ENCODE results near the gene MAST2. TPM values are rescaled to one million over a fixed set of nuclear protein-coding genes. Genes with fewer than 3 reads are reported as not detected.

MAST2 gene
- total and polyA plus RNA-seq, 9 of the 15 experiments (the other 6 are each of a cell fraction or from before 2014, with no cell fraction given) = 0.73 to 32.0 (median 17.8) TPM

DNA sequence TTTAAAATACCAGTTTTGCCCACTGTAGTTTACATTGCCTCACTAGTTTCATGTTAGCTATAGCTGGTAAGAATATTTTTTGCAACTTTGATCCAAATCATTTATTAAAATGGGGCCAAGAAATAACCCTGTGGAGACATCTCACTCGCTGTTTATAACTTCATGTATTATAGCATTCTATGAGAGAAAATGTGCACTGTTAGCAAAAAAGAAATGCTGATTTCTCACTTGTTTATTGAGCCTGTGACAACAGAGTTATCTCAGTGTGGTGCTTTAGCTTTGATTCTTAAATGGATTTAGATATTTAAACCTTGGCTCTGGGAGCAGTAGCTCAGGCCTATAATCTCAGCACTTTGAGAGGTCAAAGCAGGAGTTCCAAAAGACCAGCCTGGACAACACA lies 201.1 kb downstream of the MAST2 start:
- 100% methylated on average over 1 of the region's 1 CpG for WGBS (ENCODE audit: insufficient coverage, low coverage, missing lambda C conversion rate)
- peaks cover 0 to 1% of the 10 kb centered on the region in 2 experiments; a peak in 2 of 5 replicates for H3K4me1 ChIP-seq (replicated peaks in 1 of 2; ENCODE audit: control insufficient read depth in 2 of 2, insufficient read depth in 2 of 2, low read length in 2 of 2)
- no peak overlapping the region for H2AFZ ChIP-seq (ENCODE audit: low read depth, low read length)
- H3K9ac ChIP-seq (ENCODE audit: insufficient read depth in 1 of 2, low read depth in 2 of 2, low read length in 2 of 2) = no peak overlapping the region
- no peak overlapping the region for H3K4me2 ChIP-seq (ENCODE audit: insufficient read depth, low read length)
- FAIRE-seq (no peak), DNase-seq (ENCODE audit: extremely low read depth in 1 of 4, low spot score in 3 of 4) (no peak), ATAC-seq (no peak)
- H3K9me1 ChIP-seq (ENCODE audit: control insufficient read depth, insufficient read depth, low read length) = peaks cover 4% of the 10 kb centered on the region
- H3K4me3 ChIP-seq = no peak overlapping the region
- no peaks in the 10 kb centered on the region for H3K9me3 ChIP-seq (replicated peaks; ENCODE audit: control insufficient read depth, insufficient read depth, low read depth, low read length)
- CTCF ChIA-PET (ENCODE audit: low intra/inter-chr PET ratio) = no interaction called here
- intact Hi-C loops (cut with micrococcal nuclease) = no loop called here
- POLR2A ChIA-PET = interaction anchor here (0.6 to 1.3 kb wide), 3 partner anchors 9 to 222 kb away, joined by 3 to 4 read pairs (median 3); no protein-coding TSS in a partner anchor
- H3K79me2 ChIP-seq (ENCODE audit: control insufficient read depth, insufficient read depth, low read length) = no peaks in the 10 kb centered on the region
- peaks cover 38% of the 10 kb centered on the region for H3K36me3 ChIP-seq (ENCODE audit: control insufficient read depth, insufficient read depth, low read length)
- TF ChIP-seq, protein P1, sequence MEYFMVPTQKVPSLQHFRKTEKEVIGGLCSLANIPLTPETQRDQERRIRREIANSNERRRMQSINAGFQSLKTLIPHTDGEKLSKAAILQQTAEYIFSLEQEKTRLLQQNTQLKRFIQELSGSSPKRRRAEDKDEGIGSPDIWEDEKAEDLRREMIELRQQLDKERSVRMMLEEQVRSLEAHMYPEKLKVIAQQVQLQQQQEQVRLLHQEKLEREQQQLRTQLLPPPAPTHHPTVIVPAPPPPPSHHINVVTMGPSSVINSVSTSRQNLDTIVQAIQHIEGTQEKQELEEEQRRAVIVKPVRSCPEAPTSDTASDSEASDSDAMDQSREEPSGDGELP (CRISPR knock-in tag; IDR thresholded peaks at IDR 0.05; ENCODE audit: borderline replicate concordance) = no peak
- TF ChIP-seq, protein P2, sequence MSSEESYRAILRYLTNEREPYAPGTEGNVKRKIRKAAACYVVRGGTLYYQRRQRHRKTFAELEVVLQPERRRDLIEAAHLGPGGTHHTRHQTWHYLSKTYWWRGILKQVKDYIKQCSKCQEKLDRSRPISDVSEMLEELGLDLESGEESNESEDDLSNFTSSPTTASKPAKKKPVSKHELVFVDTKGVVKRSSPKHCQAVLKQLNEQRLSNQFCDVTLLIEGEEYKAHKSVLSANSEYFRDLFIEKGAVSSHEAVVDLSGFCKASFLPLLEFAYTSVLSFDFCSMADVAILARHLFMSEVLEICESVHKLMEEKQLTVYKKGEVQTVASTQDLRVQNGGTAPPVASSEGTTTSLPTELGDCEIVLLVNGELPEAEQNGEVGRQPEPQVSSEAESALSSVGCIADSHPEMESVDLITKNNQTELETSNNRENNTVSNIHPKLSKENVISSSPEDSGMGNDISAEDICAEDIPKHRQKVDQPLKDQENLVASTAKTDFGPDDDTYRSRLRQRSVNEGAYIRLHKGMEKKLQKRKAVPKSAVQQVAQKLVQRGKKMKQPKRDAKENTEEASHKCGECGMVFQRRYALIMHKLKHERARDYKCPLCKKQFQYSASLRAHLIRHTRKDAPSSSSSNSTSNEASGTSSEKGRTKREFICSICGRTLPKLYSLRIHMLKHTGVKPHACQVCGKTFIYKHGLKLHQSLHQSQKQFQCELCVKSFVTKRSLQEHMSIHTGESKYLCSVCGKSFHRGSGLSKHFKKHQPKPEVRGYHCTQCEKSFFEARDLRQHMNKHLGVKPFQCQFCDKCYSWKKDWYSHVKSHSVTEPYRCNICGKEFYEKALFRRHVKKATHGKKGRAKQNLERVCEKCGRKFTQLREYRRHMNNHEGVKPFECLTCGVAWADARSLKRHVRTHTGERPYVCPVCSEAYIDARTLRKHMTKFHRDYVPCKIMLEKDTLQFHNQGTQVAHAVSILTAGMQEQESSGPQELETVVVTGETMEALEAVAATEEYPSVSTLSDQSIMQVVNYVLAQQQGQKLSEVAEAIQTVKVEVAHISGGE (CRISPR knock-in tag; IDR thresholded peaks at IDR 0.05) = no peak
- TF ChIP-seq GTF2E2 (tag; IDR thresholded peaks at IDR 0.05) = no peak
- peak; percentile 69 for TF ChIP-seq C11orf30 (IDR thresholded peaks at IDR 0.05; ENCODE audit: low read depth)
- peak; percentile 84; the same call in 1 of the 2 replicates for TF ChIP-seq MAFK (IDR thresholded peaks at IDR 0.05; ENCODE audit: low read length)
- peak; percentile 81 for TF ChIP-seq MAFF (IDR thresholded peaks at IDR 0.05; ENCODE audit: low read length)
- no peak for TF ChIP-seq SRSF7 (optimal IDR thresholded peaks at IDR 0.05; ENCODE audit: low read depth, low read length)
- TF ChIP-seq TOE1 (IDR thresholded peaks at IDR 0.05; ENCODE audit: borderline replicate concordance) = no peak
- TF ChIP-seq TOE1 (CRISPR knock-in tag; IDR thresholded peaks at IDR 0.05; ENCODE audit: borderline replicate concordance, low read depth) = no peak
- peak; percentile 85 for TF ChIP-seq ZNF316 (IDR thresholded peaks at IDR 0.05)
- TF ChIP-seq LARP7 (IDR thresholded peaks at IDR 0.05) = no peak
- TF ChIP-seq MAFG (tag; conservative IDR thresholded peaks at IDR 0.05) = peak; percentile 65
- no peaks in the 10 kb centered on the region for H3K27me3 ChIP-seq (ENCODE audit: control insufficient read depth in 2 of 2, insufficient read depth in 2 of 2, low read length in 2 of 2)
- no TSS peak for BruUV-seq (replicated peaks)
- in situ Hi-C loops (cut with MboI) = no loop called here
- no peaks in the 10 kb centered on the region for H4K20me1 ChIP-seq (replicated peaks; ENCODE audit: control insufficient read depth, insufficient read depth, low read length)
- H3K27ac ChIP-seq (ENCODE audit: extremely low read depth, low read depth, low read length) = no peak overlapping the region
